K562 (cell line): ENCODE results near the gene PBX2. TPM values are rescaled to one million over a fixed set of nuclear protein-coding genes. Genes with fewer than 3 reads are reported as not detected.

ENCODE experiments used
- CSDE1 ChIP-seq, 2 experiments: fragments of 450-650 bp; IDR thresholded peaks; 2 replicates each; pipeline ENCODE4 v1.6.1; 2016; ENCODE audit warnings: mild to moderate bottlenecking in 1 of 2
- E2F4 ChIP-seq: sonication (generic); formaldehyde crosslinking; IDR thresholded peaks from 2 replicates; pipeline ENCODE4 v1.8.0; 2022; ENCODE audit warnings: mild to moderate bottlenecking, low read depth, missing genetic modification reagents
- FOXJ3 ChIP-seq: sonication (generic); formaldehyde crosslinking; IDR thresholded peaks from 2 replicates; pipeline ENCODE4 v1.4.0; 2020; ENCODE audit warnings: mild to moderate bottlenecking, missing genetic modification reagents
- HNRNPUL1 ChIP-seq: fragments of 200-400 bp; formaldehyde crosslinking; IDR thresholded peaks from 2 replicates; pipeline ENCODE4 v1.6.1; 2017; ENCODE audit warnings: low read length
- MAZ ChIP-seq, 2 experiments: fragments of 450-650 bp in 1 of 2; sonication (generic) in 1 of 2; formaldehyde crosslinking; IDR thresholded peaks in 1 of 2; conservative IDR thresholded peaks in 1 of 2; 2 replicates each; pipeline versions ENCODE4 v1.4.0 to v1.5.0; 2020; ENCODE audit warnings: mild to moderate bottlenecking in 1 of 2, missing genetic modification reagents in 1 of 2
- NEUROD1 ChIP-seq: fragments of 150-350 bp; IDR thresholded peaks from 2 replicates; pipeline ENCODE4 v1.6.1; 2014; ENCODE audit warnings: borderline replicate concordance, low read length, low read depth; ENCODE audit not compliant: partially characterized antibody
- NRF1 ChIP-seq, 2 experiments: fragments of 450-650 bp; IDR thresholded peaks in 1 of 2; conservative IDR thresholded peaks in 1 of 2; 2 replicates each; pipeline ENCODE4 v1.6.1; 2014; ENCODE audit warnings: mild to moderate bottlenecking in 2 of 2
- NUFIP1 ChIP-seq: fragments of 450-650 bp; IDR thresholded peaks from 2 replicates; pipeline ENCODE4 v1.6.1; 2018; ENCODE audit not compliant: partially characterized antibody
- PHTF2 ChIP-seq: fragments of 250-450 bp; sonication (Bioruptor Pico); IDR thresholded peaks from 2 replicates; pipeline ENCODE4 v1.5.0; 2021; ENCODE audit warnings: mild to moderate bottlenecking
- RREB1 ChIP-seq: fragments of 250-450 bp; sonication (Bioruptor Pico); IDR thresholded peaks from 2 replicates; pipeline ENCODE4 v1.4.0; 2020
- SIX5 ChIP-seq, 2 experiments: IDR thresholded peaks; 2 replicates each; pipeline ENCODE4 v1.6.1; 2011; ENCODE audit warnings: low read length in 2 of 2, borderline replicate concordance in 1 of 2, low read depth in 1 of 2, mild to moderate bottlenecking in 1 of 2, moderate library complexity in 1 of 2; ENCODE audit not compliant: insufficient read depth in 1 of 2
- SRSF3 ChIP-seq: fragments of 200-400 bp; formaldehyde crosslinking; IDR thresholded peaks from 2 replicates; pipeline ENCODE4 v1.6.1; 2016; ENCODE audit warnings: mild to moderate bottlenecking, low read length, moderate library complexity; ENCODE audit not compliant: insufficient read depth
- TEAD1 ChIP-seq, 2 experiments: fragments of 450-650 bp in 1 of 2; sonication (generic) in 1 of 2; formaldehyde crosslinking; IDR thresholded peaks; 2 replicates each; pipeline versions ENCODE4 v1.4.0 to v1.8.0; 2020 to 2022; ENCODE audit warnings: mild to moderate bottlenecking in 2 of 2, missing genetic modification reagents in 1 of 2
- XRCC5 ChIP-seq: fragments of 200-400 bp; formaldehyde crosslinking; IDR thresholded peaks from 2 replicates; pipeline ENCODE4 v1.6.1; 2017; ENCODE audit warnings: low read depth, mild to moderate bottlenecking, low read length
- ZNF174 ChIP-seq: fragments of 250-450 bp; sonication (Bioruptor Pico); IDR thresholded peaks from 2 replicates; pipeline ENCODE4 v1.4.0; 2020; ENCODE audit warnings: mild to moderate bottlenecking
- ZNF398 ChIP-seq: fragments of 250-450 bp; sonication (Bioruptor Pico); IDR thresholded peaks from 2 replicates; pipeline ENCODE4 v1.8.0; 2021; ENCODE audit warnings: moderate library complexity, mild to moderate bottlenecking, inconsistent platforms
- polyA plus RNA-seq, 8 experiments: library from polyadenylated mRNA; depleted of rRNA in 4 of 8; stranded (reverse) in 5 of 8; unstranded in 3 of 8; fragments of >200 nt; fragmentation: Nextera tagmentation in 2 of 8; fragmentation: Illumina TruSeq in 1 of 8; extraction: Ambion mirVana in 2 of 8; extraction: Trizol in 1 of 8; gene quantifications; 2 replicates each; pipeline versions ENCODE4 v1.2.1 to v1.2.3, GENCODE V29; 2011 to 2014; ENCODE audit warnings: inconsistent platforms in 1 of 8, missing spikeins in 1 of 8
- total RNA-seq, 7 experiments: library from RNA; depleted of rRNA in 6 of 7; stranded (reverse); fragments of >200 nt in 6 of 7; fragmentation: Illumina TruSeq in 2 of 7; extraction: Trizol in 2 of 7; gene quantifications; 2 replicates each; pipeline versions ENCODE4 v1.2.1 to v1.2.3, GENCODE V29; 2011 to 2021; ENCODE audit warnings: low replicate concordance in 1 of 7

The PBX2 gene
- total and polyA plus RNA-seq, 9 of the 15 experiments (the other 6 are each of a cell fraction or from before 2014, with no cell fraction given) = 1.9 to 134 (median 62.5) TPM

GRCh38 chr6:32153564-32154513, 36.2 kb downstream of the PBX2 start, which contains the start of gene PPT2 (continued):
- 0 out of 2 replicates have a peak, but pooled peaks have one; percentile 5 for TF ChIP-seq E2F4 (CRISPR knock-in tag)
- TF ChIP-seq PHTF2 = no peak
- peak; percentile 7 to 27; a peak in 2 of 4 replicates for TF ChIP-seq SIX5 (IDR thresholded peaks at IDR 0.05; ENCODE audit: borderline replicate concordance in 1 of 2, insufficient read depth in 1 of 2, low read depth in 1 of 2, low read length in 2 of 2)
- TF ChIP-seq RREB1 (CRISPR knock-in tag) = 0 out of 2 replicates have a peak, but pooled peaks have one; percentile 15
- TF ChIP-seq NEUROD1 = peak; percentile 15
- TF ChIP-seq ZNF174 = 0 out of 2 replicates have a peak, but pooled peaks have one; percentile 18
- no peak; the same call in 1 of the 2 replicates for TF ChIP-seq XRCC5
- no peak for TF ChIP-seq HNRNPUL1
- peak in 1 of 2 experiments; percentile 76; a peak in 2 of 4 replicates for TF ChIP-seq CSDE1 (IDR thresholded peaks at IDR 0.05)
- 0 out of 4 replicates have a peak, but pooled peaks of 1 of the 2 experiments have one; percentile 48 for TF ChIP-seq TEAD1 (CRISPR knock-in tag; IDR thresholded peaks at IDR 0.05)
- TF ChIP-seq NRF1 (conservative IDR thresholded peaks at IDR 0.05 in 1 of 2, IDR thresholded peaks at IDR 0.05 in 1 of 2) = peak; percentile 56 to 59
- TF ChIP-seq MAZ (CRISPR knock-in tag; conservative IDR thresholded peaks at IDR 0.05 in 1 of 2, IDR thresholded peaks at IDR 0.05 in 1 of 2) = peak in 1 of 2 experiments; percentile 72
- no peak for TF ChIP-seq ZNF398 (CRISPR knock-in tag)
- no peak for TF ChIP-seq SRSF3
- no peak for TF ChIP-seq NUFIP1
- no peak for TF ChIP-seq FOXJ3 (CRISPR knock-in tag)
